ENCODE measurements around the gene SAMD4B.
"Not testable (repeated sequence)": the region's sequence is repeated elsewhere in the genome, so short reads cannot be mapped to it uniquely, and the experiment has no call there.

The SAMD4B gene

GRCh38 chr19:39329948-39330347 lies 12.3 kb upstream of the SAMD4B start:
- in situ Hi-C loops (cut with HindIII; ENCODE audit: low pct_ligation_motif_present, low sequenced_read_pairs) = loop anchor here (25.0 kb wide), 1 partner anchor 218 kb away; no protein-coding TSS in a partner anchor
- no peak for DNase-seq
- Histone ChIP-seq H3K4me3 (ENCODE audit: low read depth, low read length) (no peak overlapping the region), H3K27me3 (replicated peaks) (no peaks in the 10 kb centered on the region), H3K27ac (no peak overlapping the region), H3K36me3 (replicated peaks) (no peaks in the 10 kb centered on the region)
- no peak for TF ChIP-seq CTCF (IDR thresholded peaks at IDR 0.05; ENCODE audit: low read depth, low read length, missing control alignments)

GRCh38 chr19:39332293-39332692 lies 9.9 kb upstream of the SAMD4B start:
- no peak overlapping the region for H3K27ac ChIP-seq
- no peak overlapping the region for H3K4me3 ChIP-seq (ENCODE audit: low read depth, low read length)
- H3K27me3 ChIP-seq (replicated peaks) = no peaks in the 10 kb centered on the region
- in situ Hi-C loops (cut with HindIII; ENCODE audit: low pct_ligation_motif_present, low sequenced_read_pairs) = loop anchor here (25.0 kb wide), 1 partner anchor 220 kb away; no protein-coding TSS in a partner anchor
- TF ChIP-seq CTCF (IDR thresholded peaks at IDR 0.05; ENCODE audit: low read depth, low read length, missing control alignments) = no peak
- no peaks in the 10 kb centered on the region for H3K36me3 ChIP-seq (replicated peaks)
- DNase-seq = no peak

- not testable (repeated sequence) for H3K36me3 ChIP-seq (replicated peaks); H3K27ac ChIP-seq; H3K27me3 ChIP-seq (replicated peaks); H3K4me3 ChIP-seq (ENCODE audit: low read depth, low read length); DNase-seq
- in situ Hi-C loops (cut with HindIII; ENCODE audit: low pct_ligation_motif_present, low sequenced_read_pairs) = loop anchor here (25.0 kb wide), 1 partner anchor 220 kb away; no protein-coding TSS in a partner anchor
These were observed 9.5 kb upstream of the SAMD4B start for GRCh38 chr19:39332738-39333137.

GRCh38 chr19:39333507-39333906 lies 8.7 kb upstream of the SAMD4B start:
- no peak for DNase-seq
- in situ Hi-C loops (cut with HindIII; ENCODE audit: low pct_ligation_motif_present, low sequenced_read_pairs) = loop anchor here (25.0 kb wide), 1 partner anchor 221 kb away; no protein-coding TSS in a partner anchor
- Histone ChIP-seq H3K4me3 (ENCODE audit: low read depth, low read length) (no peak overlapping the region), H3K27me3 (replicated peaks) (no peaks in the 10 kb centered on the region), H3K36me3 (replicated peaks) (no peaks in the 10 kb centered on the region), H3K27ac (no peak overlapping the region)
- no peak for TF ChIP-seq CTCF (IDR thresholded peaks at IDR 0.05; ENCODE audit: low read depth, low read length, missing control alignments)

GRCh38 chr19:39334444-39334976 lies 7.7 kb upstream of the SAMD4B start:
- Histone ChIP-seq H3K27me3 (replicated peaks) (no peaks in the 10 kb centered on the region), H3K36me3 (replicated peaks) (no peaks in the 10 kb centered on the region), H3K4me3 (ENCODE audit: low read depth, low read length) (no peak overlapping the region), H3K27ac (no peak overlapping the region)
- in situ Hi-C loops (cut with HindIII; ENCODE audit: low pct_ligation_motif_present, low sequenced_read_pairs) = loop anchor here (25.0 kb wide), 1 partner anchor 222 kb away; no protein-coding TSS in a partner anchor
- no peak for DNase-seq
- TF ChIP-seq CTCF (IDR thresholded peaks at IDR 0.05; ENCODE audit: low read depth, low read length, missing control alignments) = no peak

GRCh38 chr19:39335168-39335548 lies 7.1 kb upstream of the SAMD4B start:
- TF ChIP-seq CTCF (IDR thresholded peaks at IDR 0.05; ENCODE audit: low read depth, low read length, missing control alignments) = no peak
- DNase-seq = no peak
- in situ Hi-C loops (cut with HindIII; ENCODE audit: low pct_ligation_motif_present, low sequenced_read_pairs) = loop anchor here (25.0 kb wide), 1 partner anchor 223 kb away; no protein-coding TSS in a partner anchor
- no peak overlapping the region for H3K27ac ChIP-seq
- H3K4me3 ChIP-seq (ENCODE audit: low read depth, low read length) = no peak overlapping the region
- H3K27me3 ChIP-seq (replicated peaks) = no peaks in the 10 kb centered on the region
- no peaks in the 10 kb centered on the region for H3K36me3 ChIP-seq (replicated peaks)

All from brain microvascular endothelial cell (primary cell).